ENCODE measurements around the gene DISP3. TPM values are rescaled to one million over a fixed set of nuclear protein-coding genes. Genes with fewer than 3 reads are reported as not detected.

DISP3 gene
- total RNA-seq, 1 donor from 2014 or later: 0.17 TPM

- TF ChIP-seq, protein P1, sequence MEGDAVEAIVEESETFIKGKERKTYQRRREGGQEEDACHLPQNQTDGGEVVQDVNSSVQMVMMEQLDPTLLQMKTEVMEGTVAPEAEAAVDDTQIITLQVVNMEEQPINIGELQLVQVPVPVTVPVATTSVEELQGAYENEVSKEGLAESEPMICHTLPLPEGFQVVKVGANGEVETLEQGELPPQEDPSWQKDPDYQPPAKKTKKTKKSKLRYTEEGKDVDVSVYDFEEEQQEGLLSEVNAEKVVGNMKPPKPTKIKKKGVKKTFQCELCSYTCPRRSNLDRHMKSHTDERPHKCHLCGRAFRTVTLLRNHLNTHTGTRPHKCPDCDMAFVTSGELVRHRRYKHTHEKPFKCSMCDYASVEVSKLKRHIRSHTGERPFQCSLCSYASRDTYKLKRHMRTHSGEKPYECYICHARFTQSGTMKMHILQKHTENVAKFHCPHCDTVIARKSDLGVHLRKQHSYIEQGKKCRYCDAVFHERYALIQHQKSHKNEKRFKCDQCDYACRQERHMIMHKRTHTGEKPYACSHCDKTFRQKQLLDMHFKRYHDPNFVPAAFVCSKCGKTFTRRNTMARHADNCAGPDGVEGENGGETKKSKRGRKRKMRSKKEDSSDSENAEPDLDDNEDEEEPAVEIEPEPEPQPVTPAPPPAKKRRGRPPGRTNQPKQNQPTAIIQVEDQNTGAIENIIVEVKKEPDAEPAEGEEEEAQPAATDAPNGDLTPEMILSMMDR (IDR thresholded peaks at IDR 0.05; ENCODE audit: insufficient read depth, low read length, poor library complexity, severe bottlenecking): no peak
- Histone ChIP-seq H3K27me3 (ENCODE audit: control insufficient read depth, insufficient read depth, low read length) (peaks cover 5% of the 10 kb centered on the region), H3K36me3 (ENCODE audit: control insufficient read depth, insufficient read depth, low read length) (no peaks in the 10 kb centered on the region), H3K4me3 (ENCODE audit: low read depth, low read length) (no peak overlapping the region)
- no peak for DNase-seq (ENCODE audit: low read depth)
These were observed 63.0 kb downstream of the DISP3 start for GRCh38 chr1:11541956-11542355.

- DNase-seq (ENCODE audit: low read depth): no peak
- H3K27me3 ChIP-seq (ENCODE audit: control insufficient read depth, insufficient read depth, low read length): peaks cover 5% of the 10 kb centered on the region
- TF ChIP-seq, protein P1 (IDR thresholded peaks at IDR 0.05; ENCODE audit: insufficient read depth, low read length, poor library complexity, severe bottlenecking): no peak
- no peaks in the 10 kb centered on the region for H3K36me3 ChIP-seq (ENCODE audit: control insufficient read depth, insufficient read depth, low read length)
- H3K4me3 ChIP-seq (ENCODE audit: low read depth, low read length): no peak overlapping the region
These were observed 64.4 kb downstream of the DISP3 start for GRCh38 chr1:11543392-11543791.

- no peak overlapping the region for H3K4me3 ChIP-seq (ENCODE audit: low read depth, low read length)
- H3K36me3 ChIP-seq (ENCODE audit: control insufficient read depth, insufficient read depth, low read length): no peaks in the 10 kb centered on the region
- TF ChIP-seq, protein P1 (IDR thresholded peaks at IDR 0.05; ENCODE audit: insufficient read depth, low read length, poor library complexity, severe bottlenecking): no peak
- DNase-seq (ENCODE audit: low read depth): no peak
- peaks cover 5% of the 10 kb centered on the region for H3K27me3 ChIP-seq (ENCODE audit: control insufficient read depth, insufficient read depth, low read length)
These were observed 64.8 kb downstream of the DISP3 start for GRCh38 chr1:11543796-11544195.

DNA sequence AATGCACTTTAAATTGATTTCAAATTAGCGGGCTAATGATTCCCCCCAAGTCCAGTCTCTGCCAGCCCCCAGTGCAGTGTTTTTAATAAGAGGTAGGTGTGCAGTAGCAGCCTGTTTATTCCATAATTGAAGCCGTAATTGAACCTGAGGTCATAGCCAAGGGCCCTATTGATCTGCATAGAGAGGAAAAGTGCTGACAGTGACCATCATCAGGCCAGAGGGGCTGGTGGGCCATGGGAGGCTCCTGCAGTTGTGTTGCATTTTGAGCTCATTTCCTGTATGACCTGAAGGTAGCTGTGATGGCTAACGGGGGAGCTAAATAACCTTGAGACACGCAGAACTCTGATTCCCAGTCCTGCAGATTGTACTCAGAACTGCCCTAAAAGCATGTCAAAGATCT lies 67.5 kb downstream of the DISP3 start:
- Histone ChIP-seq H3K36me3 (ENCODE audit: control insufficient read depth, insufficient read depth, low read length) (no peaks in the 10 kb centered on the region), H3K27me3 (ENCODE audit: control insufficient read depth, insufficient read depth, low read length) (peaks cover 2% of the 10 kb centered on the region), H3K4me3 (ENCODE audit: low read depth, low read length) (no peak overlapping the region)
- TF ChIP-seq, protein P1 (IDR thresholded peaks at IDR 0.05; ENCODE audit: insufficient read depth, low read length, poor library complexity, severe bottlenecking): no peak
- DNase-seq (ENCODE audit: low read depth): no peak

- H3K4me3 ChIP-seq (ENCODE audit: low read depth, low read length): no peak overlapping the region
- H3K36me3 ChIP-seq (ENCODE audit: control insufficient read depth, insufficient read depth, low read length): no peaks in the 10 kb centered on the region
- no peaks in the 10 kb centered on the region for H3K27me3 ChIP-seq (ENCODE audit: control insufficient read depth, insufficient read depth, low read length)
- TF ChIP-seq, protein P1 (IDR thresholded peaks at IDR 0.05; ENCODE audit: insufficient read depth, low read length, poor library complexity, severe bottlenecking): no peak
- no peak for DNase-seq (ENCODE audit: low read depth)
These were observed 71.8 kb downstream of the DISP3 start for GRCh38 chr1:11550664-11551283.

- no peak for DNase-seq (ENCODE audit: low read depth)
- TF ChIP-seq, protein P1 (IDR thresholded peaks at IDR 0.05; ENCODE audit: insufficient read depth, low read length, poor library complexity, severe bottlenecking): no peak
- H3K27me3 ChIP-seq (ENCODE audit: control insufficient read depth, insufficient read depth, low read length): peaks cover 8% of the 10 kb centered on the region
- no peaks in the 10 kb centered on the region for H3K36me3 ChIP-seq (ENCODE audit: control insufficient read depth, insufficient read depth, low read length)
- no peak overlapping the region for H3K4me3 ChIP-seq (ENCODE audit: low read depth, low read length)
These were observed 79.3 kb downstream of the DISP3 start for GRCh38 chr1:11558276-11558675.

All from kidney epithelial cell (primary cell).